Endothelial cell of umbilical vein (primary cell): Measurements from ENCODE around the gene DOCK8. TPM values are rescaled to one million over a fixed set of nuclear protein-coding genes. Genes with fewer than 3 reads are reported as not detected.
"Not testable (repeated sequence)": the region's sequence is repeated elsewhere in the genome, so short reads cannot be mapped to it uniquely, and the experiment has no call there.

Source experiments
- BruUV-seq: library from RNA; stranded (reverse); fragments of 400-500 nt; replicated peaks from 2 replicates; lab custom pipeline; 2021; lab: Mats Ljungman, UMichigan
- CTCF ChIA-PET: fragments of 300-600, 350-600 bp; sonication (Branson Sonifier 250); formaldehyde crosslinking; loops from one replicate; lab custom pipeline; 2021; ENCODE audit warnings: antibody characterized with exemption, inconsistent platforms; lab: Charles Lee
- POLR2A ChIA-PET: fragments of 300-600, 350-600 bp; sonication (Branson Sonifier 250); formaldehyde crosslinking; loops from one replicate; lab custom pipeline; 2021; ENCODE audit warnings: antibody characterized with exemption, inconsistent platforms; lab: Charles Lee
- DNase-seq: peaks from one replicate; pipeline ENCODE4 v3.0.0-alpha.2; 2011; ENCODE audit warnings: low read depth, low spot score
- FAIRE-seq: peaks from 2 replicates; lab custom pipeline; 2011; peaks lifted over from hg19 to GRCh38; lab: Jason Lieb, UNC
- H2AFZ ChIP-seq: 2 replicates; pipeline ENCODE4 v1.6.0; 2012; ENCODE audit warnings: low read depth, low read length, control low read depth, inconsistent platforms
- H3K27ac ChIP-seq: 2 replicates; pipeline ENCODE4 v1.5.1; 2011; ENCODE audit warnings: low read depth, mild to moderate bottlenecking, control low read depth, low read length, moderate library complexity; ENCODE audit not compliant: insufficient read depth
- H3K27me3 ChIP-seq, 2 experiments: 2 replicates each; pipeline versions ENCODE4 v1.6.0 to v1.6.1; 2011; ENCODE audit warnings: low read length in 2 of 2, mixed read lengths in 1 of 2; ENCODE audit not compliant: control insufficient read depth in 2 of 2, insufficient read depth in 2 of 2
- H3K36me3 ChIP-seq, 2 experiments: 2 replicates in 1 of 2; 3 replicates in 1 of 2; pipeline ENCODE4 v1.5.1; 2011; ENCODE audit warnings: low read length in 2 of 2, mild to moderate bottlenecking in 1 of 2, moderate library complexity in 1 of 2; ENCODE audit not compliant: control insufficient read depth in 2 of 2, insufficient read depth in 2 of 2; ENCODE audit errors: extremely low read depth in 1 of 2
- H3K4me1 ChIP-seq: 3 replicates; pipeline ENCODE4 v1.5.1; 2011; ENCODE audit warnings: mild to moderate bottlenecking, low read length; ENCODE audit not compliant: control insufficient read depth, insufficient read depth; ENCODE audit errors: extremely low read depth
- H3K4me2 ChIP-seq: 2 replicates; pipeline ENCODE4 v1.6.1; 2011; ENCODE audit warnings: low read length, control low read depth, mixed read lengths; ENCODE audit not compliant: insufficient read depth
- H3K4me3 ChIP-seq, 3 experiments: fragments of 200-600 bp in 1 of 3; sonication (generic), shearing (Covaris generic) in 1 of 3; replicated peaks in 1 of 3; 2 replicates each; pipeline ENCODE4 v1.5.1; 2011 to 2016; ENCODE audit warnings: control low read depth in 3 of 3, low read length in 3 of 3, mild to moderate bottlenecking in 2 of 3, inconsistent platforms in 1 of 3, low read depth in 1 of 3, moderate library complexity in 1 of 3; ENCODE audit not compliant: insufficient read depth in 1 of 3
- H3K79me2 ChIP-seq: 2 replicates; pipeline ENCODE4 v1.6.0; 2012; ENCODE audit warnings: low read length, inconsistent platforms; ENCODE audit not compliant: control insufficient read depth, insufficient read depth
- H3K9ac ChIP-seq: replicated peaks from 2 replicates; pipeline ENCODE3; 2011; ENCODE audit warnings: low read length, control low read depth; ENCODE audit not compliant: insufficient read depth; ENCODE audit errors: extremely low read depth
- H3K9me1 ChIP-seq: replicated peaks from 3 replicates; pipeline ENCODE4 v1.6.0; 2011; ENCODE audit warnings: mild to moderate bottlenecking, low read length; ENCODE audit not compliant: control insufficient read depth, insufficient read depth; ENCODE audit errors: extremely low read depth
- H3K9me3 ChIP-seq: replicated peaks from 2 replicates; pipeline ENCODE4 v1.5.1; 2012; ENCODE audit warnings: low read length, inconsistent platforms; ENCODE audit not compliant: control insufficient read depth, insufficient read depth
- H4K20me1 ChIP-seq: replicated peaks from 2 replicates; pipeline ENCODE3; 2011; ENCODE audit warnings: mild to moderate bottlenecking, low read length; ENCODE audit not compliant: control insufficient read depth, insufficient read depth; ENCODE audit errors: extremely low read depth
- EZH2 ChIP-seq: IDR thresholded peaks from 2 replicates; pipeline ENCODE4 v1.6.1; 2012; ENCODE audit warnings: borderline replicate concordance, low read depth, mild to moderate bottlenecking, moderate library complexity, low read length, inconsistent platforms; ENCODE audit not compliant: severe bottlenecking
- FOS ChIP-seq: IDR thresholded peaks from 2 replicates; pipeline ENCODE4 v1.6.1; 2011; ENCODE audit warnings: mild to moderate bottlenecking, low read length, moderate library complexity, borderline replicate concordance; ENCODE audit not compliant: insufficient read depth
- JUN ChIP-seq: IDR thresholded peaks from 2 replicates; pipeline ENCODE4 v1.6.1; 2011; ENCODE audit warnings: borderline replicate concordance, low read depth; ENCODE audit not compliant: insufficient read length, insufficient read depth
- MYC ChIP-seq: IDR thresholded peaks from one replicate; pipeline ENCODE4 v1.6.1; 2011; ENCODE audit warnings: mild to moderate bottlenecking, low read depth, low read length
- dilution Hi-C: fragments of 300-500 bp; cut with MboI; formaldehyde crosslinking; loops from one replicate; pipeline ENCODE4 v1.15.0; 2019; ENCODE audit warnings: low sequenced_read_pairs; ENCODE audit not compliant: extremely low pct_ligation_motif_present
- intact Hi-C: fragments of 100-400 bp; cut with micrococcal nuclease; formaldehyde crosslinking; loops from one replicate; pipeline ENCODE4 v1.10.0; 2022
- polyA plus RNA-seq, 4 experiments: library from polyadenylated mRNA; depleted of rRNA in 3 of 4; stranded (reverse) in 3 of 4; unstranded in 1 of 4; fragments of >200 nt; gene quantifications; 2 replicates each; pipeline versions ENCODE4 v1.2.1 to v1.2.3, GENCODE V29; 2011 to 2012; ENCODE audit warnings: missing spikeins in 1 of 4
- total RNA-seq: library from RNA; stranded (reverse); gene quantifications from 2 replicates; pipeline ENCODE4 v1.2.3, GENCODE V29; 2021
- TF ChIP-seq, protein P1 (sequence below), 2 donors: IDR thresholded peaks; 1 replicate in 1 of 2; 2 replicates in 1 of 2; pipeline ENCODE4 v1.5.1; 2011; ENCODE audit warnings: low read length in 2 of 2, mild to moderate bottlenecking in 2 of 2, moderate library complexity in 2 of 2, control low read depth in 1 of 2, inconsistent platforms in 1 of 2, low read depth in 1 of 2; ENCODE audit not compliant: insufficient read depth in 1 of 2; ENCODE audit errors: extremely low read depth in 1 of 2

DOCK8 gene
- total and polyA plus RNA-seq, 2 donors (not counting 3 experiments of a cell fraction or from before 2014, with no cell fraction given) = 0.54 to 1.3 TPM

- no TSS peak for BruUV-seq
- POLR2A ChIA-PET = no interaction called here
Measured at GRCh38 chr9:406886-407654, 192.4 kb downstream of the DOCK8 start.

GRCh38 chr9:409655-410054, 195.0 kb downstream of the DOCK8 start:
- CTCF ChIA-PET, H3K4me2 ChIP-seq, H3K79me2 ChIP-seq, dilution Hi-C loops, H3K27ac ChIP-seq, H3K9me1 ChIP-seq, H4K20me1 ChIP-seq, H3K9me3 ChIP-seq, intact Hi-C loops, DNase-seq, H3K4me3 ChIP-seq, H3K27me3 ChIP-seq, FAIRE-seq, POLR2A ChIA-PET, H3K4me1 ChIP-seq, H3K9ac ChIP-seq, H3K36me3 ChIP-seq, BruUV-seq, H2AFZ ChIP-seq: not testable (repeated sequence)

More at GRCh38 chr9:406886-407654, 192.4 kb downstream of the DOCK8 start:
- H3K9me3 ChIP-seq = no peaks in the 10 kb centered on the region
- no peak overlapping the region for H3K9ac ChIP-seq
- no peak overlapping the region for H3K4me3 ChIP-seq
- no peaks in the 10 kb centered on the region for H3K36me3 ChIP-seq
- FAIRE-seq = no peak
- CTCF ChIA-PET = no interaction called here
- intact Hi-C loops (no loop called here), dilution Hi-C loops (no loop called here)
- no peak for DNase-seq
- H3K79me2 ChIP-seq = no peaks in the 10 kb centered on the region
- no peaks in the 10 kb centered on the region for H3K27me3 ChIP-seq
- TF ChIP-seq JUN (no peak), MYC (no peak), EZH2 (no peak), FOS (no peak)
- TF ChIP-seq, protein P1, sequence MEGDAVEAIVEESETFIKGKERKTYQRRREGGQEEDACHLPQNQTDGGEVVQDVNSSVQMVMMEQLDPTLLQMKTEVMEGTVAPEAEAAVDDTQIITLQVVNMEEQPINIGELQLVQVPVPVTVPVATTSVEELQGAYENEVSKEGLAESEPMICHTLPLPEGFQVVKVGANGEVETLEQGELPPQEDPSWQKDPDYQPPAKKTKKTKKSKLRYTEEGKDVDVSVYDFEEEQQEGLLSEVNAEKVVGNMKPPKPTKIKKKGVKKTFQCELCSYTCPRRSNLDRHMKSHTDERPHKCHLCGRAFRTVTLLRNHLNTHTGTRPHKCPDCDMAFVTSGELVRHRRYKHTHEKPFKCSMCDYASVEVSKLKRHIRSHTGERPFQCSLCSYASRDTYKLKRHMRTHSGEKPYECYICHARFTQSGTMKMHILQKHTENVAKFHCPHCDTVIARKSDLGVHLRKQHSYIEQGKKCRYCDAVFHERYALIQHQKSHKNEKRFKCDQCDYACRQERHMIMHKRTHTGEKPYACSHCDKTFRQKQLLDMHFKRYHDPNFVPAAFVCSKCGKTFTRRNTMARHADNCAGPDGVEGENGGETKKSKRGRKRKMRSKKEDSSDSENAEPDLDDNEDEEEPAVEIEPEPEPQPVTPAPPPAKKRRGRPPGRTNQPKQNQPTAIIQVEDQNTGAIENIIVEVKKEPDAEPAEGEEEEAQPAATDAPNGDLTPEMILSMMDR (IDR thresholded peaks at IDR 0.05; ENCODE audit: extremely low read depth in 1 of 2, insufficient read depth in 1 of 2, low read depth in 1 of 2, low read length in 2 of 2) = no peak
- no peaks in the 10 kb centered on the region for H3K4me1 ChIP-seq
- no peak overlapping the region for H2AFZ ChIP-seq
- H3K4me2 ChIP-seq = no peak overlapping the region
- no peaks in the 10 kb centered on the region for H3K9me1 ChIP-seq
- no peak overlapping the region for H3K27ac ChIP-seq
- no peaks in the 10 kb centered on the region for H4K20me1 ChIP-seq
